Osteoblast (primary cell): ENCODE results near the gene STXBP4. TPM values are rescaled to one million over a fixed set of nuclear protein-coding genes. Genes with fewer than 3 reads are reported as not detected.
A peak's percentile ranks its signal among the peaks of the same experiment; 100 is the strongest.

Source experiments
- DNase-seq: peaks from one replicate; pipeline ENCODE4 v3.0.0; 2011; ENCODE audit warnings: low spot score, mixed read lengths; ENCODE audit not compliant: insufficient read length; ENCODE audit errors: missing footprints
- H2AFZ ChIP-seq: 2 replicates; pipeline ENCODE4 v1.6.0; 2011; ENCODE audit warnings: mild to moderate bottlenecking, low read length
- H3K27ac ChIP-seq: 2 replicates; pipeline ENCODE4 v1.5.1; 2011; ENCODE audit warnings: mild to moderate bottlenecking, low read depth, low read length, moderate library complexity
- H3K27me3 ChIP-seq: 2 replicates; pipeline ENCODE4 v1.6.0; 2012; ENCODE audit warnings: mild to moderate bottlenecking, control low read depth, inconsistent platforms, low read length, moderate library complexity; ENCODE audit not compliant: insufficient read depth
- H3K36me3 ChIP-seq: 2 replicates; pipeline ENCODE4 v1.5.1; 2011; ENCODE audit warnings: mild to moderate bottlenecking, low read length, control low read depth, moderate library complexity; ENCODE audit not compliant: insufficient read depth
- H3K4me1 ChIP-seq: 2 replicates; pipeline ENCODE4 v1.5.1; 2011; ENCODE audit warnings: mild to moderate bottlenecking, low read length, control low read depth, moderate library complexity; ENCODE audit not compliant: insufficient read depth
- H3K4me2 ChIP-seq: 2 replicates; pipeline ENCODE4 v1.6.0; 2011; ENCODE audit warnings: mild to moderate bottlenecking, low read length; ENCODE audit not compliant: insufficient read depth
- H3K4me3 ChIP-seq: fragments of 200-600 bp; sonication (generic); 3 replicates; pipeline ENCODE4 v1.5.1; 2012; ENCODE audit warnings: mild to moderate bottlenecking, low read length, inconsistent platforms; ENCODE audit not compliant: insufficient read depth
- H3K79me2 ChIP-seq: 2 replicates; pipeline ENCODE4 v1.6.0; 2012; ENCODE audit warnings: mild to moderate bottlenecking, low read length, control low read depth, inconsistent platforms; ENCODE audit not compliant: insufficient read depth
- H3K9me3 ChIP-seq: 2 replicates; pipeline ENCODE4 v1.5.1; 2011; ENCODE audit warnings: low read depth, low read length, control low read depth
- H4K20me1 ChIP-seq: 2 replicates; pipeline ENCODE4 v1.6.0; 2012; ENCODE audit warnings: mild to moderate bottlenecking, low read length, control low read depth; ENCODE audit not compliant: insufficient read depth
- total RNA-seq: library from RNA; depleted of rRNA; stranded (reverse); fragments of >200 nt; gene quantifications from 2 replicates; pipeline ENCODE4 v1.2.3, GENCODE V29; 2012
- TF ChIP-seq, protein P1 (sequence below): IDR thresholded peaks from 2 replicates; pipeline ENCODE4 v1.5.1; 2011; ENCODE audit warnings: mild to moderate bottlenecking, low read depth, low read length, moderate library complexity; ENCODE audit errors: extremely low read depth

Gene STXBP4
- total RNA-seq, 1 donor, result 19.2 TPM

DNA sequence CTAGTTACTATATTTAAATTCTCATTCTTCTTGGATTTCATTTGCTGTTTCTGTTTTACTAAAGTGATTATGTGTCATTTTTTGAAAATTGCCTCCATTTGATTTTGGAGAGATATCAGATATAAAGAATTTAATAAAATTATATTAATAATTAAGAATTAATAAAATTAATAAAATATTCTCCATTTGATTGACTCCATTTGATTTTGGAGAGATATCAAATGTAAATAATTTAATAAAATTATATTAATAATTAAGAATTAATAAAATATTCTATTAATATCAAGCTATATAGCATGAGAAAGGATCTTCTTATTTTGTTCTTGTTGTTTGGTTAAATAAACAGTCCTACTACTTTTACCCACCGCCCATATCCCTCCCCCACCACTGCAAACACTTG lies 23.0 kb downstream of the STXBP4 start:
- no peak overlapping the region for H3K4me2 ChIP-seq
- H3K79me2 ChIP-seq, result no peaks in the 10 kb centered on the region
- no peaks in the 10 kb centered on the region for H4K20me1 ChIP-seq
- H3K4me1 ChIP-seq, result no peaks in the 10 kb centered on the region
- DNase-seq, result no peak
- no peaks in the 10 kb centered on the region for H3K9me3 ChIP-seq
- H3K27ac ChIP-seq, result no peak overlapping the region
- H3K4me3 ChIP-seq, result no peak overlapping the region
- no peaks in the 10 kb centered on the region for H3K36me3 ChIP-seq
- no peak overlapping the region for H2AFZ ChIP-seq
- H3K27me3 ChIP-seq, result no peaks in the 10 kb centered on the region
- TF ChIP-seq, protein P1, sequence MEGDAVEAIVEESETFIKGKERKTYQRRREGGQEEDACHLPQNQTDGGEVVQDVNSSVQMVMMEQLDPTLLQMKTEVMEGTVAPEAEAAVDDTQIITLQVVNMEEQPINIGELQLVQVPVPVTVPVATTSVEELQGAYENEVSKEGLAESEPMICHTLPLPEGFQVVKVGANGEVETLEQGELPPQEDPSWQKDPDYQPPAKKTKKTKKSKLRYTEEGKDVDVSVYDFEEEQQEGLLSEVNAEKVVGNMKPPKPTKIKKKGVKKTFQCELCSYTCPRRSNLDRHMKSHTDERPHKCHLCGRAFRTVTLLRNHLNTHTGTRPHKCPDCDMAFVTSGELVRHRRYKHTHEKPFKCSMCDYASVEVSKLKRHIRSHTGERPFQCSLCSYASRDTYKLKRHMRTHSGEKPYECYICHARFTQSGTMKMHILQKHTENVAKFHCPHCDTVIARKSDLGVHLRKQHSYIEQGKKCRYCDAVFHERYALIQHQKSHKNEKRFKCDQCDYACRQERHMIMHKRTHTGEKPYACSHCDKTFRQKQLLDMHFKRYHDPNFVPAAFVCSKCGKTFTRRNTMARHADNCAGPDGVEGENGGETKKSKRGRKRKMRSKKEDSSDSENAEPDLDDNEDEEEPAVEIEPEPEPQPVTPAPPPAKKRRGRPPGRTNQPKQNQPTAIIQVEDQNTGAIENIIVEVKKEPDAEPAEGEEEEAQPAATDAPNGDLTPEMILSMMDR, result no peak

DNA sequence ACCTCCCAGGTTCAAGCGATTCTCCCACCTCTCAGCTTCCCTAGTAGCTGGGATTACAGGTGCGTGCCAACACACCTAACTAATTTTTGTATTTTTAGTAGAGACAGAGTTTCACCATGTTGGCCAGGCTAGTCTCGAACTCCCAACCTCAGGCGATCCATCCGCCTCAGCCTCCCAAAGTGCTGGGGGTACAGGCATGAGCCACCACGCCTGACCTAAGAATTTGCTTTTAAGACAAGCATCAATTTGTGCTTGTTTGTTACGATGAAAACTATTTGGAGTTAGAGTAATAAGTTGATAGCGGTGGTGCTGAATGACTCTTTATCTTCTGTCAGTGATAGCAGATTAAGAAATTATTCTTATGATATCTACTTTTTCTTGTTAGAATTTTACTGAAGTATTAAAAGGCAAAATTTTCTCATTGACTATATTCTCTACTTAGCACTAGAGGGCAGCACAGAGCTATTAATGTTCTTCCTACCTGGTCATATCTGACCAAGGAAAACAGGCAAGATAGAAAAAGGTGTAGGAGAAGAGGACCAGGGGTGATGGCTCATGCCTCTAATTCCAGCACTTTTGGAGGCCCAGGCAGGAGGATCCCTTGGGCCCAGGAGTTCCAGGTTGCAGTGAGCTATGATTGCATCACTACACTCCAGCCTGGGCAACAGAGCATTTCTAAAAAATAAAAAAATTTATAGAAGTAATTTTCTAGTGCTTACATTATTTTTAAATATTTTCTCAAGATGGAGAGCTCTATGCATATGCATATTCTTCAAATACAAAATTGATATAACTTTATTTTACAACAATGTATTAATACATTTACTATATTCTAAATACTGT lies 24.5 kb downstream of the STXBP4 start:
- no peaks in the 10 kb centered on the region for H3K36me3 ChIP-seq
- no peaks in the 10 kb centered on the region for H4K20me1 ChIP-seq
- no peaks in the 10 kb centered on the region for H3K9me3 ChIP-seq
- H3K4me1 ChIP-seq, result no peaks in the 10 kb centered on the region
- TF ChIP-seq, protein P1, result peak; percentile 67
- no peaks in the 10 kb centered on the region for H3K79me2 ChIP-seq
- no peak overlapping the region for H3K4me2 ChIP-seq
- H3K27me3 ChIP-seq, result no peaks in the 10 kb centered on the region
- no peak for DNase-seq
- no peak overlapping the region for H2AFZ ChIP-seq
- H3K4me3 ChIP-seq, result no peak overlapping the region
- no peak overlapping the region for H3K27ac ChIP-seq

DNA sequence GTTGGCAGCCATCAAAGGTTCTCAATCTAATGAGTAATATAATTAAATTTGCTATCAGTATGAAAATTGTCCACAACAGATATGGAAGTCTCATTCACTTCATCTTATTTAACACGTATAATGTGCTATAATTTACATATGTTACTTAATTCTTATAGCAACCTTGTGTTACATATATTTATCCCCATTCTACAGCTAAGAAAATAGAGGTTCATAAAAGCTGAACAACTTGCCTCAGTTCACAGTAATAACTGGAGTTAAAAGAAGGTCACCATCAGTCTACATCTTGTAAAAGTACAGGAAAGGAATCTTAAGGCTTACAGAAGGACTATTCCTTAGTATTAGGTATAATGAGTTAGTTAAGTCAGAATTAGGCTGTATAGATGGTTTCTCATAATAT lies 27.9 kb downstream of the STXBP4 start:
- TF ChIP-seq, protein P1, result no peak
- Histone ChIP-seq H3K27ac (no peak overlapping the region), H2AFZ (no peak overlapping the region), H3K9me3 (no peaks in the 10 kb centered on the region), H3K4me2 (no peak overlapping the region), H3K36me3 (no peaks in the 10 kb centered on the region), H3K4me3 (no peak overlapping the region), H4K20me1 (no peaks in the 10 kb centered on the region), H3K79me2 (no peaks in the 10 kb centered on the region), H3K27me3 (no peaks in the 10 kb centered on the region), H3K4me1 (no peaks in the 10 kb centered on the region)
- no peak for DNase-seq

- no peak overlapping the region for H3K4me2 ChIP-seq
- H4K20me1 ChIP-seq, result no peaks in the 10 kb centered on the region
- no peaks in the 10 kb centered on the region for H3K9me3 ChIP-seq
- no peaks in the 10 kb centered on the region for H3K36me3 ChIP-seq
- TF ChIP-seq, protein P1, result no peak
- H3K79me2 ChIP-seq, result no peaks in the 10 kb centered on the region
- no peak overlapping the region for H2AFZ ChIP-seq
- no peaks in the 10 kb centered on the region for H3K4me1 ChIP-seq
- no peak for DNase-seq
- no peaks in the 10 kb centered on the region for H3K27me3 ChIP-seq
- no peak overlapping the region for H3K4me3 ChIP-seq
- H3K27ac ChIP-seq, result no peak overlapping the region
Observed at GRCh38 chr17:55002458-55002857, 33.9 kb downstream of the STXBP4 start.
